H1 (cell line): ENCODE measurements around the gene PNPLA3. TPM values are rescaled to one million over a fixed set of nuclear protein-coding genes. Genes with fewer than 3 reads are reported as not detected.

Source experiments
- CTCF ChIA-PET: fragments of 300-600 bp; sonication (Branson Sonifier 250); formaldehyde crosslinking; loops from one replicate; lab custom pipeline; 2021; ENCODE audit not compliant: partially characterized antibody; lab: Charles Lee
- POLR2A ChIA-PET: fragments of 300-600 bp; sonication (Branson Sonifier 250); formaldehyde crosslinking; loops from one replicate; lab custom pipeline; 2021; ENCODE audit warnings: inconsistent platforms; ENCODE audit not compliant: partially characterized antibody; lab: Charles Lee
- DNase-seq, 2 experiments: peaks; one replicate each; pipeline versions ENCODE4 v3.0.0 to v3.0.0-alpha.2; 2010 to 2022; ENCODE audit warnings: low spot score in 2 of 2, low read depth in 1 of 2, mixed read lengths in 1 of 2
- FAIRE-seq: peaks from 2 replicates; lab custom pipeline; 2011; peaks lifted over from hg19 to GRCh38; lab: Jason Lieb, UNC
- H2AFZ ChIP-seq: 2 replicates; pipeline ENCODE4 v1.8.1; 2012; ENCODE audit warnings: low read length, inconsistent platforms
- H2AK5ac ChIP-seq: 2 replicates; pipeline ENCODE4 v1.6.1; 2013; ENCODE audit warnings: low read depth, low read length
- H2BK120ac ChIP-seq: replicated peaks from 2 replicates; pipeline ENCODE3; 2013; ENCODE audit warnings: low read depth, low read length, inconsistent platforms
- H2BK12ac ChIP-seq: 2 replicates; pipeline ENCODE4 v1.6.1; 2013; ENCODE audit warnings: low read depth, low read length
- H2BK15ac ChIP-seq: 2 replicates; pipeline ENCODE4 v1.6.1; 2013; ENCODE audit warnings: low read length
- H2BK20ac ChIP-seq: 2 replicates; pipeline ENCODE4 v1.6.1; 2013; ENCODE audit warnings: low read length
- H2BK5ac ChIP-seq: 2 replicates; pipeline ENCODE4 v1.6.1; 2013; ENCODE audit warnings: low read depth, low read length
- H3K14ac ChIP-seq: 2 replicates; pipeline ENCODE4 v1.6.1; 2013; ENCODE audit warnings: inconsistent platforms; ENCODE audit not compliant: insufficient read length
- H3K18ac ChIP-seq: 2 replicates; pipeline ENCODE4 v1.6.1; 2013; ENCODE audit warnings: low read length; ENCODE audit errors: extremely low read depth
- H3K23ac ChIP-seq: 2 replicates; pipeline ENCODE4 v1.6.1; 2013; ENCODE audit warnings: inconsistent platforms; ENCODE audit not compliant: insufficient read length
- H3K23me2 ChIP-seq: 2 replicates; pipeline ENCODE4 v1.6.1; 2013; ENCODE audit warnings: low read depth, low read length
- H3K27ac ChIP-seq: 2 replicates; pipeline ENCODE4 v1.6.1; 2011; ENCODE audit warnings: low read depth, low read length, inconsistent platforms
- H3K27me3 ChIP-seq, 4 experiments: replicated peaks in 1 of 4; 1 replicate in 1 of 4; 2 replicates in 3 of 4; pipeline versions ENCODE4 v1.6.1 to v1.8.1; 2011 to 2013; ENCODE audit warnings: low read length in 3 of 4, mild to moderate bottlenecking in 3 of 4, inconsistent platforms in 2 of 4, mixed read lengths in 2 of 4, moderate library complexity in 1 of 4; ENCODE audit not compliant: control insufficient read depth in 3 of 4, insufficient read depth in 3 of 4; ENCODE audit errors: extremely low read depth in 1 of 4
- H3K36me3 ChIP-seq, 4 experiments: 2 replicates each; pipeline versions ENCODE4 v1.6.1 to v1.8.1; 2011 to 2013; ENCODE audit warnings: mild to moderate bottlenecking in 4 of 4, low read length in 3 of 4, moderate library complexity in 2 of 4, control low read depth in 1 of 4, inconsistent platforms in 1 of 4; ENCODE audit not compliant: insufficient read depth in 4 of 4, control insufficient read depth in 2 of 4
- H3K4ac ChIP-seq: replicated peaks from 2 replicates; pipeline ENCODE3; 2013; ENCODE audit warnings: low read length, low read depth, mixed read lengths, inconsistent platforms; ENCODE audit not compliant: insufficient read length
- H3K4me1 ChIP-seq, 4 experiments: replicated peaks in 1 of 4; 1 replicate in 1 of 4; 2 replicates in 3 of 4; pipeline versions ENCODE4 v1.6.1 to v1.8.1; 2011 to 2013; ENCODE audit warnings: low read length in 3 of 4, inconsistent platforms in 2 of 4, mixed read lengths in 1 of 4; ENCODE audit not compliant: insufficient read depth in 4 of 4, control insufficient read depth in 3 of 4
- H3K4me2 ChIP-seq, 2 experiments: 2 replicates each; pipeline versions ENCODE4 v1.6.1 to v1.8.1; 2011 to 2013; ENCODE audit warnings: low read depth in 2 of 2, low read length in 2 of 2, control low read depth in 1 of 2, inconsistent platforms in 1 of 2, mild to moderate bottlenecking in 1 of 2; ENCODE audit not compliant: insufficient read depth in 1 of 2
- H3K4me3 ChIP-seq, 4 experiments: fragments of 200-600, 300-600 bp in 1 of 4; sonication (generic), shearing (Covaris generic), sonication (Bioruptor Twin) in 1 of 4; 2 replicates each; pipeline versions ENCODE4 v1.5.1 to v1.8.1; 2011 to 2016; ENCODE audit warnings: low read length in 4 of 4, low read depth in 3 of 4, control low read depth in 2 of 4, inconsistent platforms in 2 of 4, mild to moderate bottlenecking in 2 of 4, mixed read lengths in 1 of 4, moderate library complexity in 1 of 4; ENCODE audit not compliant: insufficient read depth in 2 of 4; ENCODE audit errors: extremely low read depth in 1 of 4
- H3K56ac ChIP-seq: replicated peaks from 2 replicates; pipeline ENCODE3; 2013; ENCODE audit warnings: low read depth, mild to moderate bottlenecking, mixed read lengths, low read length, inconsistent platforms; ENCODE audit not compliant: insufficient read length
- H3K79me1 ChIP-seq: 2 replicates; pipeline ENCODE4 v1.6.1; 2013; ENCODE audit warnings: low read depth, low read length, control low read depth
- H3K79me2 ChIP-seq, 2 experiments: 2 replicates each; pipeline versions ENCODE4 v1.6.1 to v1.8.1; 2012 to 2013; ENCODE audit warnings: low read length in 2 of 2, mild to moderate bottlenecking in 2 of 2, inconsistent platforms in 1 of 2; ENCODE audit not compliant: insufficient read depth in 2 of 2, control insufficient read depth in 1 of 2
- H3K9ac ChIP-seq, 4 experiments: replicated peaks in 1 of 4; 1 replicate in 1 of 4; 2 replicates in 3 of 4; pipeline versions ENCODE4 v1.6.1 to v1.8.1; 2011 to 2013; ENCODE audit warnings: low read depth in 3 of 4, low read length in 3 of 4, control low read depth in 2 of 4, mild to moderate bottlenecking in 2 of 4, moderate library complexity in 2 of 4, inconsistent platforms in 1 of 4; ENCODE audit errors: extremely low read depth in 1 of 4
- H3K9me3 ChIP-seq, 2 experiments: 2 replicates each; pipeline versions ENCODE4 v1.6.1 to v1.8.1; 2012 to 2013; ENCODE audit warnings: mild to moderate bottlenecking in 2 of 2, moderate library complexity in 2 of 2, control low read depth in 1 of 2, inconsistent platforms in 1 of 2, low read depth in 1 of 2, low read length in 1 of 2, mixed read lengths in 1 of 2; ENCODE audit not compliant: insufficient read depth in 2 of 2
- H4K20me1 ChIP-seq, 2 experiments: replicated peaks in 1 of 2; 2 replicates each; pipeline versions ENCODE3 to v1.8.1; 2011 to 2013; ENCODE audit warnings: inconsistent platforms in 2 of 2, low read length in 2 of 2, mild to moderate bottlenecking in 1 of 2; ENCODE audit not compliant: insufficient read depth in 2 of 2, control insufficient read depth in 1 of 2
- H4K5ac ChIP-seq: 2 replicates; pipeline ENCODE4 v1.6.1; 2013; ENCODE audit warnings: low read length, low read depth, mixed read lengths, inconsistent platforms; ENCODE audit not compliant: insufficient read length
- H4K8ac ChIP-seq: 2 replicates; pipeline ENCODE4 v1.8.0; 2013; ENCODE audit warnings: mild to moderate bottlenecking, moderate library complexity, low read length, inconsistent platforms; ENCODE audit not compliant: insufficient read depth; ENCODE audit errors: extremely low read depth
- H4K91ac ChIP-seq: replicated peaks from 2 replicates; pipeline ENCODE3; 2013; ENCODE audit warnings: low read length, mixed read lengths, inconsistent platforms; ENCODE audit not compliant: insufficient read length
- CTBP2 ChIP-seq: IDR thresholded peaks from 2 replicates; pipeline ENCODE4 v1.7.0; 2011; ENCODE audit warnings: borderline replicate concordance, mild to moderate bottlenecking, moderate library complexity, mixed read lengths, low read length; ENCODE audit not compliant: insufficient read depth, insufficient read length
- KDM5A ChIP-seq: fragments of 200-600 bp; IDR thresholded peaks from 2 replicates; pipeline ENCODE4 v1.7.1; 2012; ENCODE audit warnings: mild to moderate bottlenecking, low read length, inconsistent platforms, mixed read lengths
- MAFK ChIP-seq: IDR thresholded peaks from 2 replicates; pipeline ENCODE4 v1.6.1; 2012; ENCODE audit warnings: low read depth, mild to moderate bottlenecking, improper control_type of control experiment, low read length
- SAP30 ChIP-seq: fragments of 300-600 bp; sonication (generic); IDR thresholded peaks from 2 replicates; pipeline ENCODE4 v1.7.1; 2012; ENCODE audit warnings: low read length, moderate library complexity, mild to moderate bottlenecking, inconsistent platforms; ENCODE audit not compliant: insufficient read depth, insufficient replicate concordance
- SIX5 ChIP-seq: IDR thresholded peaks from 2 replicates; pipeline ENCODE4 v1.6.1; 2011; ENCODE audit warnings: mild to moderate bottlenecking, low read depth, low read length
- SP4 ChIP-seq: IDR thresholded peaks from 2 replicates; pipeline ENCODE4 v1.6.1; 2012; ENCODE audit warnings: low read length, inconsistent platforms
- TAF1 ChIP-seq: IDR thresholded peaks from 2 replicates; pipeline ENCODE4 v1.6.1; 2011; ENCODE audit warnings: mild to moderate bottlenecking, low read depth, low read length
- TAF7 ChIP-seq: optimal IDR thresholded peaks from 2 replicates; pipeline ENCODE3; 2011; ENCODE audit warnings: low read depth, mild to moderate bottlenecking, inconsistent platforms, low read length, moderate library complexity, borderline replicate concordance
- TBP ChIP-seq: IDR thresholded peaks from 2 replicates; pipeline ENCODE4 v1.6.1; 2011; ENCODE audit warnings: low read depth, low read length, improper control_type of control experiment
- ZNF274 ChIP-seq: IDR thresholded peaks from 2 replicates; pipeline ENCODE4 v1.7.0; 2012; ENCODE audit warnings: low read length, borderline replicate concordance; ENCODE audit errors: extremely low read depth
- WGBS, 2 experiments: shearing (Covaris generic) in 1 of 2; methylation state at CpG; one replicate each; pipeline versions ENCODE4 v1.1.6 to v1.1.7; 2013 to 2015; ENCODE audit warnings: low lambda C conversion rate in 2 of 2, mixed read lengths in 2 of 2, inconsistent platforms in 1 of 2, low coverage in 1 of 2, missing lambda C conversion rate in 1 of 2; ENCODE audit not compliant: insufficient replicate concordance in 2 of 2, insufficient coverage in 1 of 2, insufficient read length in 1 of 2; ENCODE audit errors: extremely low coverage in 1 of 2, missing lambda C conversion rate in 1 of 2; 5-methylcytosine and 5-hydroxymethylcytosine counted together
- polyA plus RNA-seq, 7 experiments: library from polyadenylated mRNA; depleted of rRNA in 3 of 7; stranded (reverse) in 5 of 7; unstranded in 2 of 7; fragments of >200 nt in 5 of 7; fragments of 200-250 nt in 2 of 7; gene quantifications; 1 replicate in 5 of 7; 2 replicates in 1 of 7; 4 replicates in 1 of 7; pipeline versions ENCODE4 v1.2.1 to v1.2.3, GENCODE V29; 2011 to 2013; ENCODE audit warnings: missing spikeins in 2 of 7, mixed read lengths in 2 of 7
- total RNA-seq: library from RNA; stranded (reverse); fragmentation: NEBNext Ultra II Directional; extraction: Animal tissue kit (Norgen Biotek cat#: 25700); gene quantifications from 2 replicates; pipeline ENCODE4 v1.2.1, GENCODE V29; 2021
- TF ChIP-seq, protein P1 (sequence below), 3 experiments: IDR thresholded peaks; 1 replicate in 2 of 3; 2 replicates in 1 of 3; pipeline versions ENCODE4 v1.5.1 to v1.6.1; 2011; ENCODE audit warnings: low read length in 3 of 3, mild to moderate bottlenecking in 3 of 3, inconsistent platforms in 2 of 3, low read depth in 1 of 3, moderate library complexity in 1 of 3; ENCODE audit not compliant: insufficient read depth in 1 of 3; ENCODE audit errors: control extremely low read depth in 1 of 3

The PNPLA3 gene
- total and polyA plus RNA-seq, 2 of the 8 experiments (the other 6 are each of a cell fraction or from before 2014, with no cell fraction given), result 17.5 to 23.4 TPM

DNA sequence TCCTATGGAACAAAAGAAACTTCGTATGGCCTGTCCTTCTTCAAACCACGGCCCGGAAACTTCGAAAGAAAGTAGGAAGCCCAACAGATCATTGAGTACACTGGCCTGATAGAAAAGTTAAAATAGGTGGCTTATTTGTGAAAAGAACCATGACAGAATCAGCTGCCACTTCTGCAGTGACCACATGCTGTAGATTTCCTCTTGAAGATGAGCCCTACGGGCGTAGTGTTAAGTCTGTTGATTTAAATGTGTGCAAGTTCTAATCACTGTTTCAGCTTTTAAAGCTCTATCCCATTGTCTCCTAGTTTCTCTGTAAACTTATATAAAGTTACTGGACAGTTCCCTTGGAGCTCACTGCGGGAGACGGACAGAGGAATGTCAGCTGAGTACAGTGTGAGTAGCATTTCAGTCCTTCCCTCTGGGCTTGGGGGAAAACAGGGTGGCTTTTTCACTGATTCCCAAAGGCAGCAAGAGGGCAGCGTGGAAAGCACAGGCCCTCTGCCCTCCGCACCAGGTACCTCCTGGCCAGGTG, 49.4 kb downstream of the PNPLA3 start:
- no peaks in the 10 kb centered on the region for H3K79me1 ChIP-seq
- H2BK12ac ChIP-seq, result no peak overlapping the region
- H3K56ac ChIP-seq, result no peak overlapping the region
- no peak overlapping the region for H3K27ac ChIP-seq
- H3K4ac ChIP-seq, result no peak overlapping the region
- H4K20me1 ChIP-seq, result peaks cover 0 to 10% of the 10 kb centered on the region in 2 experiments
- no peak overlapping the region for H4K5ac ChIP-seq
- no peak overlapping the region for H2BK120ac ChIP-seq
- H4K8ac ChIP-seq, result no peak overlapping the region
- H3K18ac ChIP-seq, result no peak overlapping the region
- H3K4me2 ChIP-seq, result no peak overlapping the region
- no peaks in the 10 kb centered on the region for H3K79me2 ChIP-seq
- FAIRE-seq (no peak), DNase-seq (no peak)
- H2BK5ac ChIP-seq, result no peak overlapping the region
- no peak overlapping the region for H2AK5ac ChIP-seq
- H4K91ac ChIP-seq, result no peak overlapping the region
- H2AFZ ChIP-seq, result no peak overlapping the region
- CTCF ChIA-PET, result interaction anchor here (0.5 to 3.7 kb wide), 4 partner anchors 20 to 825 kb away, joined by 3 to 13 read pairs (median 6); no protein-coding TSS in a partner anchor
- 95% methylated on average over 10 of the region's 10 CpGs; no CpG with 5 or more reads in 1 of the 2 experiments for WGBS, 2 experiments
- no peak overlapping the region for H2BK20ac ChIP-seq
- H3K36me3 ChIP-seq, result peaks cover 17 to 51% (median 45%) of the 10 kb centered on the region in 4 experiments; a peak in 7 of 8 replicates
- H3K4me3 ChIP-seq, result no peak overlapping the region
- no peaks in the 10 kb centered on the region for H3K23me2 ChIP-seq
- no peak overlapping the region for H3K9ac ChIP-seq
- H3K23ac ChIP-seq, result no peak overlapping the region
- H3K9me3 ChIP-seq, result no peaks in the 10 kb centered on the region
- H3K4me1 ChIP-seq, result no peaks in the 10 kb centered on the region
- H3K14ac ChIP-seq, result no peak overlapping the region
- H3K27me3 ChIP-seq, result no peaks in the 10 kb centered on the region
- POLR2A ChIA-PET, result interaction anchor here (1.0 kb wide), 1 partner anchor 26 kb away, joined by 4 read pairs; no protein-coding TSS in a partner anchor
- H2BK15ac ChIP-seq, result no peak overlapping the region
- no peak for TF ChIP-seq SP4
- no peak for TF ChIP-seq TAF1
- TF ChIP-seq TAF7, result no peak
- TF ChIP-seq, protein P1, sequence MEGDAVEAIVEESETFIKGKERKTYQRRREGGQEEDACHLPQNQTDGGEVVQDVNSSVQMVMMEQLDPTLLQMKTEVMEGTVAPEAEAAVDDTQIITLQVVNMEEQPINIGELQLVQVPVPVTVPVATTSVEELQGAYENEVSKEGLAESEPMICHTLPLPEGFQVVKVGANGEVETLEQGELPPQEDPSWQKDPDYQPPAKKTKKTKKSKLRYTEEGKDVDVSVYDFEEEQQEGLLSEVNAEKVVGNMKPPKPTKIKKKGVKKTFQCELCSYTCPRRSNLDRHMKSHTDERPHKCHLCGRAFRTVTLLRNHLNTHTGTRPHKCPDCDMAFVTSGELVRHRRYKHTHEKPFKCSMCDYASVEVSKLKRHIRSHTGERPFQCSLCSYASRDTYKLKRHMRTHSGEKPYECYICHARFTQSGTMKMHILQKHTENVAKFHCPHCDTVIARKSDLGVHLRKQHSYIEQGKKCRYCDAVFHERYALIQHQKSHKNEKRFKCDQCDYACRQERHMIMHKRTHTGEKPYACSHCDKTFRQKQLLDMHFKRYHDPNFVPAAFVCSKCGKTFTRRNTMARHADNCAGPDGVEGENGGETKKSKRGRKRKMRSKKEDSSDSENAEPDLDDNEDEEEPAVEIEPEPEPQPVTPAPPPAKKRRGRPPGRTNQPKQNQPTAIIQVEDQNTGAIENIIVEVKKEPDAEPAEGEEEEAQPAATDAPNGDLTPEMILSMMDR (IDR thresholded peaks at IDR 0.05; ENCODE audit: control extremely low read depth in 1 of 3, insufficient read depth in 1 of 3, low read depth in 1 of 3, low read length in 3 of 3), result no peak
- no peak for TF ChIP-seq ZNF274
- TF ChIP-seq KDM5A, result no peak
- TF ChIP-seq CTBP2, result no peak
- TF ChIP-seq TBP, result no peak
- TF ChIP-seq MAFK, result no peak
- TF ChIP-seq SAP30, result no peak
- no peak for TF ChIP-seq SIX5
